Activated T-helper 1 cell treated with anti-CD3 and anti-CD28 coated beads, Interleukin-12 subunit alpha, Interleukin-12 subunit beta, Interleukin-2, Interleukin-4 antibody, amounts not matched to agents 30 ng/mL and 10 ng/mL and 1 ng/mL, durations not matched to agents 14 hours and 24 hours and 36 hours (primary cell): Measurements from ENCODE around the gene PCSK1N. TPM values are rescaled to one million over a fixed set of nuclear protein-coding genes. Genes with fewer than 3 reads are reported as not detected.

Experiments
- DNase-seq: peaks from one replicate; pipeline ENCODE4 v3.0.0; 2021; ENCODE audit warnings: low spot score
- H3K27ac Mint-ChIP-seq: one replicate; pipeline ENCODE4 v1.8.0; 2021; ENCODE audit warnings: mild to moderate bottlenecking, mixed read lengths
- H3K27me3 Mint-ChIP-seq: one replicate; pipeline ENCODE4 v1.8.0; 2022; ENCODE audit warnings: mild to moderate bottlenecking, moderate library complexity, mixed read lengths; ENCODE audit not compliant: insufficient read depth
- H3K36me3 Mint-ChIP-seq: one replicate; pipeline ENCODE4 v1.8.0; 2021; ENCODE audit warnings: low read depth, mixed read lengths
- H3K4me1 Mint-ChIP-seq: one replicate; pipeline ENCODE4 v1.8.0; 2021; ENCODE audit warnings: low read depth, mixed read lengths
- H3K4me3 Mint-ChIP-seq: one replicate; pipeline ENCODE4 v1.8.0; 2021; ENCODE audit warnings: mild to moderate bottlenecking, moderate library complexity, mixed read lengths
- H3K9me3 Mint-ChIP-seq: one replicate; pipeline ENCODE4 v1.8.0; 2021; ENCODE audit warnings: mixed read lengths
- intact Hi-C: fragments of 100-400 bp; cut with micrococcal nuclease; formaldehyde crosslinking; loops from one replicate; pipeline ENCODE4 v1.15.1; 2024
- total RNA-seq: library from RNA; stranded (reverse); gene quantifications from 2 replicates; pipeline ENCODE4 v1.2.3, GENCODE V29; 2022

The PCSK1N gene
- total RNA-seq, 1 donor from 2014 or later: 0.36 TPM

- no peak overlapping the region for H3K27ac Mint-ChIP-seq
- no peak overlapping the region for H3K4me3 Mint-ChIP-seq
- H3K36me3 Mint-ChIP-seq: peaks cover 7% of the 10 kb centered on the region
- no peak for DNase-seq
- no peaks in the 10 kb centered on the region for H3K4me1 Mint-ChIP-seq
- no peaks in the 10 kb centered on the region for H3K9me3 Mint-ChIP-seq
- intact Hi-C loops: no loop called here
- no peaks in the 10 kb centered on the region for H3K27me3 Mint-ChIP-seq
Observed at GRCh38 chrX:48815266-48815665, 20.1 kb downstream of the PCSK1N start.

GRCh38 chrX:48814722-48815121 is 20.7 kb downstream of the PCSK1N start:
- Mint-ChIP-seq H3K9me3 (no peaks in the 10 kb centered on the region), H3K36me3 (peaks cover 6% of the 10 kb centered on the region), H3K27ac (no peak overlapping the region), H3K4me3 (no peak overlapping the region), H3K4me1 (no peaks in the 10 kb centered on the region), H3K27me3 (no peaks in the 10 kb centered on the region)
- intact Hi-C loops: no loop called here
- DNase-seq: no peak

GRCh38 chrX:48813644-48814043 is 21.8 kb downstream of the PCSK1N start:
- H3K27ac Mint-ChIP-seq: peak overlapping the region; percentile 56
- H3K27me3 Mint-ChIP-seq: no peaks in the 10 kb centered on the region
- no peak for DNase-seq
- no peak overlapping the region for H3K4me3 Mint-ChIP-seq
- intact Hi-C loops: no loop called here
- no peaks in the 10 kb centered on the region for H3K4me1 Mint-ChIP-seq
- no peaks in the 10 kb centered on the region for H3K9me3 Mint-ChIP-seq
- H3K36me3 Mint-ChIP-seq: peaks cover 5% of the 10 kb centered on the region

- no peak for DNase-seq
- peak overlapping the region; percentile 55 for H3K27ac Mint-ChIP-seq
- H3K36me3 Mint-ChIP-seq: peaks cover 14% of the 10 kb centered on the region
- H3K4me3 Mint-ChIP-seq: no peak overlapping the region
- H3K27me3 Mint-ChIP-seq: no peaks in the 10 kb centered on the region
- H3K4me1 Mint-ChIP-seq: peaks cover 5% of the 10 kb centered on the region
- H3K9me3 Mint-ChIP-seq: no peaks in the 10 kb centered on the region
- intact Hi-C loops: loop anchor here (10.0 kb wide), 1 partner anchor 1151 kb away; the partner anchor contains the start of genes ELK1 and UXT
Observed at GRCh38 chrX:48806081-48806480, 29.3 kb downstream of the PCSK1N start.

- peak overlapping the region; percentile 98 for H3K27ac Mint-ChIP-seq
- peaks cover 17% of the 10 kb centered on the region for H3K4me1 Mint-ChIP-seq
- peak overlapping the region; percentile 91 for H3K4me3 Mint-ChIP-seq
- H3K27me3 Mint-ChIP-seq: no peaks in the 10 kb centered on the region
- intact Hi-C loops: loop anchor here (1.0 to 10.0 kb wide), 14 partner anchors 66 to 1148 kb away; partner anchors contain the start of genes EBP, ELK1, GPKOW and GRIPAP1
- no peak for DNase-seq
- peaks cover 12% of the 10 kb centered on the region for H3K36me3 Mint-ChIP-seq
- H3K9me3 Mint-ChIP-seq: no peaks in the 10 kb centered on the region
Observed at GRCh38 chrX:48802905-48803200, 32.6 kb downstream of the PCSK1N start.

- H3K9me3 Mint-ChIP-seq: no peaks in the 10 kb centered on the region
- H3K36me3 Mint-ChIP-seq: peaks cover 12% of the 10 kb centered on the region
- DNase-seq: peak; percentile 62
- H3K27me3 Mint-ChIP-seq: no peaks in the 10 kb centered on the region
- H3K4me1 Mint-ChIP-seq: peaks cover 17% of the 10 kb centered on the region
- peak overlapping the region; percentile 98 for H3K27ac Mint-ChIP-seq
- intact Hi-C loops: loop anchor here (1.0 to 10.0 kb wide), 14 partner anchors 65 to 1147 kb away; partner anchors contain the start of genes EBP, ELK1, GPKOW and GRIPAP1
- peak overlapping the region; percentile 91 for H3K4me3 Mint-ChIP-seq
Observed at GRCh38 chrX:48802089-48802904, 33.1 kb downstream of the PCSK1N start.

GRCh38 chrX:48801280-48802088 is 33.9 kb downstream of the PCSK1N start, which contains the start of gene HDAC6:
Gene HDAC6, plus strand, starts transcription at chrX:48802067. Its CDS starts 626 bp downstream, at chrX:48802693.
- peak; percentile 94 for DNase-seq
- H3K27me3 Mint-ChIP-seq: no peaks in the 10 kb centered on the region
- peaks cover 13% of the 10 kb centered on the region for H3K4me1 Mint-ChIP-seq
- H3K9me3 Mint-ChIP-seq: no peaks in the 10 kb centered on the region
- intact Hi-C loops: loop anchor here (1.0 to 10.0 kb wide), 18 partner anchors 64 to 1147 kb away; partner anchors contain the start of genes EBP, ELK1, GPKOW and GRIPAP1
- peak within 1 kb of the TSS; percentile 91 for H3K4me3 Mint-ChIP-seq
- H3K27ac Mint-ChIP-seq: peak within 1 kb of the TSS; percentile 98
- peaks cover 12% of the 10 kb centered on the region for H3K36me3 Mint-ChIP-seq

GRCh38 chrX:48800574-48801279 is 34.7 kb downstream of the PCSK1N start:
- DNase-seq: no peak
- H3K4me3 Mint-ChIP-seq: peak overlapping the region; percentile 91
- no peaks in the 10 kb centered on the region for H3K9me3 Mint-ChIP-seq
- H3K4me1 Mint-ChIP-seq: peaks cover 13% of the 10 kb centered on the region
- H3K27me3 Mint-ChIP-seq: no peaks in the 10 kb centered on the region
- peaks cover 12% of the 10 kb centered on the region for H3K36me3 Mint-ChIP-seq
- peak overlapping the region; percentile 98 for H3K27ac Mint-ChIP-seq
- intact Hi-C loops: loop anchor here (1.0 to 10.0 kb wide), 9 partner anchors 137 to 1146 kb away; partner anchors contain the start of genes ELK1, MAGIX, TBC1D25 and TFE3

GRCh38 chrX:48798318-48798717 is 37.1 kb downstream of the PCSK1N start:
- Mint-ChIP-seq H3K4me1 (peaks cover 13% of the 10 kb centered on the region), H3K4me3 (no peak overlapping the region), H3K36me3 (peaks cover 4% of the 10 kb centered on the region), H3K27ac (no peak overlapping the region), H3K9me3 (no peaks in the 10 kb centered on the region), H3K27me3 (no peaks in the 10 kb centered on the region)
- intact Hi-C loops: no loop called here
- DNase-seq: no peak

- no peak for DNase-seq
- Mint-ChIP-seq H3K36me3 (no peaks in the 10 kb centered on the region), H3K4me3 (no peak overlapping the region), H3K27me3 (peaks cover 3% of the 10 kb centered on the region), H3K9me3 (no peaks in the 10 kb centered on the region), H3K4me1 (peaks cover 1% of the 10 kb centered on the region), H3K27ac (no peak overlapping the region)
- intact Hi-C loops: no loop called here
Observed at GRCh38 chrX:48794911-48795515, 40.4 kb downstream of the PCSK1N start.

- DNase-seq: no peak
- no peaks in the 10 kb centered on the region for H3K4me1 Mint-ChIP-seq
- H3K4me3 Mint-ChIP-seq: no peak overlapping the region
- H3K27me3 Mint-ChIP-seq: peaks cover 3% of the 10 kb centered on the region
- H3K9me3 Mint-ChIP-seq: no peaks in the 10 kb centered on the region
- no peaks in the 10 kb centered on the region for H3K36me3 Mint-ChIP-seq
- H3K27ac Mint-ChIP-seq: no peak overlapping the region
- intact Hi-C loops: no loop called here
Observed at GRCh38 chrX:48794340-48794910, 41.0 kb downstream of the PCSK1N start.

GRCh38 chrX:48793935-48794334 is 41.5 kb downstream of the PCSK1N start:
- H3K9me3 Mint-ChIP-seq: no peaks in the 10 kb centered on the region
- H3K4me3 Mint-ChIP-seq: no peak overlapping the region
- H3K4me1 Mint-ChIP-seq: no peaks in the 10 kb centered on the region
- DNase-seq: no peak
- no peak overlapping the region for H3K27ac Mint-ChIP-seq
- intact Hi-C loops: no loop called here
- H3K36me3 Mint-ChIP-seq: no peaks in the 10 kb centered on the region
- H3K27me3 Mint-ChIP-seq: peaks cover 3% of the 10 kb centered on the region
